ENCODE measurements around the gene GNA15.

GNA15 gene

DNA sequence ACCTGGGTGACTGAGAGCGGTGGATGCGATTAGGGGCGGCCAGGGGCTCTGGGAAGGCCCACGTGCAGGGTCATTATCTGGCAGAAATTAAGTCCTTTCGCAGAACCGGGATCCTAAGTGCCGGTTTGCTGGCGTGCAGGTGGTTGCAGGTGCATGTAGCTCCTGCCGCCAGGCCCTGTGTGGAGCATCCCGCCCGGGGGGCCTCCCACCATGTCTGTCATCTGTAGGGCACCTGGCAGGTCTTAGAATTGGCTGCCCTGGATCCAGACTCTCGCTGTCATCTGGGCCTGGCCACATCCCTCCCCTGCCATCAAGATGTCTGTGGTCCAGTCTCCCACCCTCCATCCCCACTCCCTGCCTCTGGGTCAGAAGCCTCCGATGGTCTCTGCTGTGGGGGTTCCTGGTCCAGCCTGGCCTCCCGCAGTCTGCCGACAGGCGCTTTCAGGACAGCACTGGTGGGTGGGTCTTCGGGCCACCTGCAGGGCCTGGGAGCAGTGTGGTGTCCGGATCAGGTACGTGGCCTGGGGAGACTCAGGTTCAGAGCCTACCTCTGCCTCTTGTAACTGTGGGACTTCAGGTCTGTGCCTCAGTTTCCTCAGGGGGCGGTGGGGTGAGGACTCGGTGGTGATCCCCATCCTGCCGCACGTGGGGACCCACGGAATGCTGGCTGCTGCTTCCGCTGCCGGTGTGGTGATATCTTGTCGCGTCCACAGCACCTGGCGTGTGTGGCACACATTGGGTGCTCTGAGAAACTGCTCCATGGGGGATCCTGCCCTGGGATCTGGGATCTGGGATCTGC lies 36.3 kb upstream of the GNA15 start:
- Histone ChIP-seq H3K27ac (no peak overlapping the region), H3K27me3 (peaks cover 62% of the 10 kb centered on the region), H3K9me3 (no peaks in the 10 kb centered on the region), H3K36me3 (no peaks in the 10 kb centered on the region), H3K4me3 (ENCODE audit: low read depth in 1 of 2, low read length in 1 of 2) (no peak overlapping the region), H3K4me1 (ENCODE audit: control insufficient read depth in 1 of 2, insufficient read depth in 1 of 2, low read depth in 1 of 2, low read length in 1 of 2) (peaks cover 15 to 29% of the 10 kb centered on the region in 2 experiments)
- TF ChIP-seq, protein P1, sequence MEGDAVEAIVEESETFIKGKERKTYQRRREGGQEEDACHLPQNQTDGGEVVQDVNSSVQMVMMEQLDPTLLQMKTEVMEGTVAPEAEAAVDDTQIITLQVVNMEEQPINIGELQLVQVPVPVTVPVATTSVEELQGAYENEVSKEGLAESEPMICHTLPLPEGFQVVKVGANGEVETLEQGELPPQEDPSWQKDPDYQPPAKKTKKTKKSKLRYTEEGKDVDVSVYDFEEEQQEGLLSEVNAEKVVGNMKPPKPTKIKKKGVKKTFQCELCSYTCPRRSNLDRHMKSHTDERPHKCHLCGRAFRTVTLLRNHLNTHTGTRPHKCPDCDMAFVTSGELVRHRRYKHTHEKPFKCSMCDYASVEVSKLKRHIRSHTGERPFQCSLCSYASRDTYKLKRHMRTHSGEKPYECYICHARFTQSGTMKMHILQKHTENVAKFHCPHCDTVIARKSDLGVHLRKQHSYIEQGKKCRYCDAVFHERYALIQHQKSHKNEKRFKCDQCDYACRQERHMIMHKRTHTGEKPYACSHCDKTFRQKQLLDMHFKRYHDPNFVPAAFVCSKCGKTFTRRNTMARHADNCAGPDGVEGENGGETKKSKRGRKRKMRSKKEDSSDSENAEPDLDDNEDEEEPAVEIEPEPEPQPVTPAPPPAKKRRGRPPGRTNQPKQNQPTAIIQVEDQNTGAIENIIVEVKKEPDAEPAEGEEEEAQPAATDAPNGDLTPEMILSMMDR (IDR thresholded peaks at IDR 0.05), result no peak

DNA sequence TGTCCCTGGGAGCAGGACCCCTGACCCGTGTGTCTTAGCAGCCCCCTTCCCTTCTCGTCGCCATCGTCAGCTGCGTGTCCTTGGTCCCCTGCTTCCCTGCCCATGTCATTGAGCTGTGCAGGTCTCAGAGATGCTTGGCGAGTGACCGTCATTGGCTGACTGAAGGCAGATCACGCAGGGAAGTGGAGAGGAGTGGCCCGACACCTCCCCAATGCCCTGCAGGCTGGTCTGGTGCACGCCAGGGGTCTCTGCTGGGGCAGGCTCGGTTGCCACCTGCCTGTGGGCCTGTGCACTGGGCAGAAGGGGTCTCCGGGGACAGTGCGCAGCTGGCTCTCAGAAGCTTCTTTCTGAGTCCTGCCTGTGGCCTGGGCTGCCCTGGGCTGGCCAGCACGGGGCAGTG lies 35.5 kb upstream of the GNA15 start:
- Histone ChIP-seq H3K4me3 (ENCODE audit: low read depth in 1 of 2, low read length in 1 of 2) (no peak overlapping the region), H3K36me3 (no peaks in the 10 kb centered on the region)

DNA sequence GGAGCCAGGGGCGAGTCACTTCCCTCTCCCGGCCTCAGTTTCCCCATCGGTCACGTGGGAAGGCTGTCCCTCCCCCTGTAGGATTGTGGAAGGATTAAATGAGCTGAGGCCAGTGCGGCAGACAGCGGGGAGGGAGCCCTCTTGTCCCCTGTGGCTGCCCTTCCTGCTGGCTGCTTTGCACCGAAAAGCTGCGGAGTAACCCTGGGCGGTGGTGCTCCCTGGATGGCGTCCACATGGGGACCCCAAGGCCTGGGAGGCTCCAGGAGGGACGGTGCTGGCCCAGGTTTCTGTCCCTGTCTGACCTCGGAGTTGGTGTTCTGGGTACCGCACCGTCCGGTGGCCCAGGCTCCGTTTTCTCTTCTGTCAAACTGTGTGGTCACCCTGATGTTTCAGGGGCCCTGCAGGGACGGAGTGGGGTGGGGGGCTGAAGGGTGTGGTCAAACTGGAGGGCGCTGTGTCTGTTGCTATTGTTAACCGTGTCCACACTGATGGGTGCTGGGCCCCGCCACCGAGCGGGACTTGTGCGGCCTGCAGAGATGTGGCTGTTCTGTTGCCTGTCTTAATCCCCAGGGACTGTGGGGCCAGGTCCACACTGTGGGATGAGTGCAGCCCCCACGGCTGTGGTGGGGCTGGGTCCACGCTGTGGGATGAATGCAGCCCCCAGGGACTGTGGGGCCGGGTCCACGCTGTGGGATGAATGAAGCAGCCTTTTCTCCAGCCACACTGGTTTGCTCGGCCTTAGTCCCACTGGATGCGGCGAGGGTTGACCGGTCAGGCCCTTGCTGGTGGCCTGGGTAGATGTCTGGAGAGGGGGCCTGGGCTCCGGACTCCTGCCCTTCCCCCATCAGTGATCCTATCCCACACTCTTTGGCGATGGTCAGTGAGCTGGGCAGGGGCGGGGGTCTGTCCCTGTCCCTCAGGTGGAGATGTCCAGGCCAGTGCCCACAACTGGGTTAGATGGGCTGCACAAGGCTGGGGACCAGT lies 34.8 kb upstream of the GNA15 start:
- no peaks in the 10 kb centered on the region for H3K36me3 ChIP-seq
- H3K9me3 ChIP-seq, result no peaks in the 10 kb centered on the region
- TF ChIP-seq, protein P1 (IDR thresholded peaks at IDR 0.05), result no peak
- H3K27me3 ChIP-seq, result peaks cover 47% of the 10 kb centered on the region
- H3K4me1 ChIP-seq (ENCODE audit: control insufficient read depth in 1 of 2, insufficient read depth in 1 of 2, low read depth in 1 of 2, low read length in 1 of 2), result peaks cover under 1 to 15% of the 10 kb centered on the region in 2 experiments
- H3K4me3 ChIP-seq (ENCODE audit: low read depth in 1 of 2, low read length in 1 of 2), result no peak overlapping the region
- H3K27ac ChIP-seq, result no peak overlapping the region

More for the DNA sequence above, 35.5 kb upstream of the GNA15 start:
- no peaks in the 10 kb centered on the region for H3K9me3 ChIP-seq
- no peak overlapping the region for H3K27ac ChIP-seq
- H3K27me3 ChIP-seq, result peaks cover 54% of the 10 kb centered on the region
- TF ChIP-seq, protein P1 (IDR thresholded peaks at IDR 0.05), result no peak
- peaks cover 7 to 22% of the 10 kb centered on the region in 2 experiments for H3K4me1 ChIP-seq (ENCODE audit: control insufficient read depth in 1 of 2, insufficient read depth in 1 of 2, low read depth in 1 of 2, low read length in 1 of 2)

GRCh38 chr19:3102239-3103140 lies 33.3 kb upstream of the GNA15 start:
- Histone ChIP-seq H3K4me1 (ENCODE audit: control insufficient read depth in 1 of 2, insufficient read depth in 1 of 2, low read depth in 1 of 2, low read length in 1 of 2) (peaks cover 0 to 13% of the 10 kb centered on the region in 2 experiments), H3K9me3 (no peaks in the 10 kb centered on the region), H3K27ac (no peak overlapping the region), H3K27me3 (peaks cover 32% of the 10 kb centered on the region), H3K4me3 (ENCODE audit: low read depth in 1 of 2, low read length in 1 of 2) (no peak overlapping the region), H3K36me3 (no peaks in the 10 kb centered on the region)
- TF ChIP-seq, protein P1 (IDR thresholded peaks at IDR 0.05), result no peak

- no peak overlapping the region for H3K4me3 ChIP-seq (ENCODE audit: low read depth in 1 of 2, low read length in 1 of 2)
Measured at GRCh38 chr19:3104708-3104983, 31.2 kb upstream of the GNA15 start.

More at GRCh38 chr19:3104708-3104983, 31.2 kb upstream of the GNA15 start:
- Histone ChIP-seq H3K27ac (no peak overlapping the region), H3K9me3 (no peaks in the 10 kb centered on the region), H3K27me3 (peaks cover 11% of the 10 kb centered on the region), H3K36me3 (no peaks in the 10 kb centered on the region), H3K4me1 (ENCODE audit: control insufficient read depth in 1 of 2, insufficient read depth in 1 of 2, low read depth in 1 of 2, low read length in 1 of 2) (peaks cover 0 to 7% of the 10 kb centered on the region in 2 experiments)
- TF ChIP-seq, protein P1 (IDR thresholded peaks at IDR 0.05), result no peak
